ENCODE measurements around the gene ACTL8.

DNA sequence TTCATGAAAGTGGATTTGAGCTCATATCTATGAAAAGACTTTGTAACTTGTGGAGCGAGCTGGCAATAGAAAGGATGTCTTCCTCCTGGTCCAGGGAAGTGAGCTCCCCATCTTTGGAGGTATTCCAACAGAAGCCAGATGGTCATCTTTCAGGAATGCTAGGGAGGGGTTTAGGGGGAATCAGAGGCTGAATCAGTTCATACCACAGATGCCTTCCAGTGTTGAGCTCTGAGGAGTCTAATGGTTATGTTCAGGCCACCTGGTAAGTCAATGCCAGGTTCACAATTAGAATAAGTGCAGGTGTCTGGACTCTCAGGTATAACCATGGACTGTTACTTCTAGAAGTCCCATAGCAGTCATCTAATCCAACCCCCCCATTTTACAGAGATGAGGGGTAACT lies 119.1 kb downstream of the ACTL8 start:
- TF ChIP-seq, protein P1, sequence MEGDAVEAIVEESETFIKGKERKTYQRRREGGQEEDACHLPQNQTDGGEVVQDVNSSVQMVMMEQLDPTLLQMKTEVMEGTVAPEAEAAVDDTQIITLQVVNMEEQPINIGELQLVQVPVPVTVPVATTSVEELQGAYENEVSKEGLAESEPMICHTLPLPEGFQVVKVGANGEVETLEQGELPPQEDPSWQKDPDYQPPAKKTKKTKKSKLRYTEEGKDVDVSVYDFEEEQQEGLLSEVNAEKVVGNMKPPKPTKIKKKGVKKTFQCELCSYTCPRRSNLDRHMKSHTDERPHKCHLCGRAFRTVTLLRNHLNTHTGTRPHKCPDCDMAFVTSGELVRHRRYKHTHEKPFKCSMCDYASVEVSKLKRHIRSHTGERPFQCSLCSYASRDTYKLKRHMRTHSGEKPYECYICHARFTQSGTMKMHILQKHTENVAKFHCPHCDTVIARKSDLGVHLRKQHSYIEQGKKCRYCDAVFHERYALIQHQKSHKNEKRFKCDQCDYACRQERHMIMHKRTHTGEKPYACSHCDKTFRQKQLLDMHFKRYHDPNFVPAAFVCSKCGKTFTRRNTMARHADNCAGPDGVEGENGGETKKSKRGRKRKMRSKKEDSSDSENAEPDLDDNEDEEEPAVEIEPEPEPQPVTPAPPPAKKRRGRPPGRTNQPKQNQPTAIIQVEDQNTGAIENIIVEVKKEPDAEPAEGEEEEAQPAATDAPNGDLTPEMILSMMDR (IDR thresholded peaks at IDR 0.05; ENCODE audit: low read depth, low read length), result no peak
- no peak for TF ChIP-seq EZH2phosphoT487 (IDR thresholded peaks at IDR 0.05; ENCODE audit: low read depth)
